GM19035 (cell line): ENCODE measurements around the gene MALRD1.

ENCODE experiments used
- ATAC-seq: cut with Tn5 transposase; IDR thresholded peaks from one replicate; pipeline ENCODE4 v1.9.1; 2021; ENCODE audit not compliant: unreplicated experiment

MALRD1 gene

GRCh38 chr10:19107406-19107805 is 58.8 kb downstream of the MALRD1 start:
- ATAC-seq, result no peak

- ATAC-seq, result no peak
These were observed 63.1 kb downstream of the MALRD1 start for GRCh38 chr10:19111501-19112267.

DNA sequence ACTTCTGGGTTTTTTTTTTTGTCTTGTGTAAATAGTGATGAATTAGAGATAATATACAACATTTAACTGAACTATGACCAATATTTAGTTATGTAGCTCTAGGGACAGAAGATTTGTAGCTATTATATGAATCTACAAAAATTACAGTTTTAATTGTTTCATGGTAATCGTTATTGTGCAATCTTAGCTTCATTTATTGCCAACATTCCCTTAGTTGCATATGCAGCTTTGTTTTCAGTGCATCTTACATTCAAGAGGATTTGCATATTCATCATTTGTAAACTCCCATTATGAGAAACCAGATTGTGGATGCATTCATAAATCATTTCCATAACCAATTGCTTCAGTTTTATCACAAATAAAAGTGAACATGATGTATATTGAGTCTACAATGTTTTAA is 68.8 kb downstream of the MALRD1 start:
- ATAC-seq, result no peak

DNA sequence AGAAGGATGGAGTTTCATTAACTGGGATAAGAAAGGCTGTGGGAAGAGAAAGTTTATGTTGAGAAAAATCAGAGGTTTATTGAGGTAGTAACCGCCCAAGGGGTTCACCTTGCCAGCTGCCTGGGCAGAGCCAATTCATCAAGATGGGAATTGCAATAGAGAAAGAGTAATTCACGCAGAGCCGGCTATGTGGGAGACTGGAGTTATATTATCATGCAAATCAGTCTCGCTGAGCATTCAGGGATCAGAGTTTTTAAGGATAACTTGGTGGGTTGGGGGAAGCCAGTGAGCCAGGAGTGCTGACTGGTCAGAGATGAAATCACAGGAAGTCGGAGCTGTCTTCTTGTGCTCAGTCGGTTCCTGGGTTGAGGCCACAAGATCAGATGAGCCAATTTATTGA is 70.6 kb downstream of the MALRD1 start:
- no peak for ATAC-seq

DNA sequence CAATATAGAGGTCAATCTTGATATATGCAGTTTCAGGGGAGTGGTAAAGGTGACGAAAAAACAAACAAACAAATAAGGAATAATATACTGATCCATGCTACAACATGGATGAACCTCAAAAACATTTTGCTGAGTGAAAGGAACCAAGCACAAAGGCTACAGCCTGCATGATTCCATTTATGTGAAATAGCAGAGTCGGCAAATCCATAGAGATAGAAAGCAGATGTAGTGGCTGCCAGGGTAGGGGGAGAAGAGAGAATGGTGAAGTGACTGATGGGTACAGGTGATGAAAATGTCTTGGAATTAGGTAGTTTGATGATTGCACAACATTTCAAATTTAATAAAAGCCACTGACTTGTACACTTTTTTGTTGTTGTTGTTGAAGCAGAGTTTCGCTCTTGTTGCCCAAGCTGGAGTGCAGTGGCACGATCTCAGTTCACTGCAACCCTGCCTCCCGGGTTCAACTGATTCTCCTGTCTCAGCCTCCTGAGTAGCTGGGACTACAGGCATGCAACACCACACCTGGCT is 71.8 kb downstream of the MALRD1 start:
- ATAC-seq, result no peak

DNA sequence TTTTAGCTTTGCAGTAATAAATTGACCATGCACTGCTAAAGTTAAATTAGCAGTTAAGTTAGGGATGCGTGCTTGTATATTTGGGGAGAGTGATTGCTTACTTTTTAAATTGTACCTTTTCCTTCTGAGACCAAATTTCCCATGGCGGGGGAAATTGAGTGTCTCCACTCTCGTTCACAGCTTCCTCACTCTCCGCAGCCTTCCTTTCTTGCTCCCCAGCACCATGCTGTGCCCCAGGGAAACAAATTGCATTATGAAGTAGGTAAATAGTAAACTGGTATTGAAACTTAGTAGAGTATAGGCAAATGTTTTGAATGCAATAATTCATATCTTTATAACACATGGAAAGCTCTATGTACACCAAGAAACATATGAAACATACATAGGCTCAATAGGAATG is 85.4 kb downstream of the MALRD1 start:
- no peak for ATAC-seq

GRCh38 chr10:19142967-19143366 is 94.4 kb downstream of the MALRD1 start:
- ATAC-seq, result no peak

- no peak for ATAC-seq
These were observed 95.6 kb downstream of the MALRD1 start for GRCh38 chr10:19144206-19144605.

- no peak for ATAC-seq
These were observed 105.8 kb downstream of the MALRD1 start for GRCh38 chr10:19154375-19154774.

DNA sequence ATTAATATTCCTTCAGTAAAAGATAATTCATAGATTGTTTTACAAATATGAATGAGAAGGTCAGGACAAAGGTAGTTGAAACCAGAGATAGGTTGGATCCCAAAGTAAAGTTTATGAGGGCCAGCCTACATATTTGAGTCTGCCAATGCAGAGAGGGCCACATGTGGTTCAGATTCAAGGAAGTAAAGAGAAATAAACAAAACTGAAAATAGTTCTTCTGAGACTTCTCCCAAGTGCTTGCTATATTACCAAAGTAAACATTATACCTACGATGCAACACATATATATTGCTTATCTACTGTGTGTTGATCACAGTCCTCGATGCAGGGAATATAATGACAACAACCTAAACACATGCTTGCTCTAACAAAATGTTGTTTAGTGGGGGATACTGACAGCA is 109.8 kb downstream of the MALRD1 start:
- no peak for ATAC-seq

DNA sequence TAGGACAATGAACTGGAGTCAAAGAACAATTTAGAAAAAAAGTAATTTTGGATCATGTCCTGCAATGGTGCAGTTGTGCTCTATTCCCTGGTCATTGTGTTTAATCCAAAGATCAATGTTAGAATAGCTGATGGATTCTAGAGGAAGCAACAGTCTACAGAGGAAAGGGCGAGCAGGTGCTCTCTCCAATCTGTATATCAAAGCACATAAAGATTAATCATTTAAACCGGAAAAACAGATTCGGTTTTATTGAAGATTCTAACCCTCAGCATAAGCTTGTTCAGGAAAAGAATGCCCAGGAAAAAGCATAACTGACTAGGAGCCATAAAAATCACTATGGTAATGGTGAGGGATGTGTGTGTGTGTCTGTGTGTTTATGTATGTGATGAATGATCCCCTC is 110.3 kb downstream of the MALRD1 start:
- no peak for ATAC-seq

- ATAC-seq, result no peak
These were observed 115.9 kb downstream of the MALRD1 start for GRCh38 chr10:19164461-19164860.

GRCh38 chr10:19168584-19168983 is 120.0 kb downstream of the MALRD1 start:
- ATAC-seq, result no peak

- ATAC-seq, result no peak
These were observed 120.4 kb downstream of the MALRD1 start for GRCh38 chr10:19169041-19169440.

DNA sequence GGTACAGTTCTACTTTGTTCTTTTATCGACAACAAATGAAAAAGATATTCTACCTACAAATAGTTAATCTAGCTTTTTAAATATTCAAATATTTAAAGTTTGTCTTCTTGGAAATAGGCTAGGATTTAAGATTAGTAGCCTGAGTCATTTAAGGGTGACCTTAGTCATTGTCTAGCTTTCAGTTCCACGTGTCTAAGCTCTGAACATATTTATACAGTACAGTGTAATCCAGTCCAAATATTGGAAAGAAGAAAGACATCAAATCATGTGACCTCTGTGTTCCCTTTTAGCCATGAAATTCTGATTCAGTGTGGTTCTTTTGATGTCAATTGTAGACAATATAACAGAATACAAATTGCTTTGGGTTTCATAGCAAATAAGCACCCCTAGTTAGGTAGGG is 121.1 kb downstream of the MALRD1 start:
- ATAC-seq, result no peak

DNA sequence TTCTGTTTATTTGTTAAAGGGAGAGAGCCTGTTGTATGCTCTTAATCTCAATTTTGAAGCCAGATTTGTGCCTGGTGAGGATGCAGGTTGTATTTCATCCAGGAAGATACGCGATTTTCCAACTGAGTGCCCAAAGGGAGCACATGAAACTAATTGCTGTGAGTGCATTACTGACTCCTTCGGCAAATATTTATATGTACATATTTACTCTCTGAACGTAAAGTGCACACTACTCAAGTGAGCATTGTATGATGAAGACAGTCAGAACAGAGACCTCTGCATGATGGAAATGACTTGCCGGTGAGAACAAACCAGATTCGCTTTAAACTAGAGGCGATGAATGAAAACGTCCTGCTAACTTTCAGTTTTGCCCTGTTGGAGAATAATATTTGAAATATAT is 130.1 kb downstream of the MALRD1 start:
- no peak for ATAC-seq

GRCh38 chr10:19184891-19185290 is 136.3 kb downstream of the MALRD1 start:
- no peak for ATAC-seq

DNA sequence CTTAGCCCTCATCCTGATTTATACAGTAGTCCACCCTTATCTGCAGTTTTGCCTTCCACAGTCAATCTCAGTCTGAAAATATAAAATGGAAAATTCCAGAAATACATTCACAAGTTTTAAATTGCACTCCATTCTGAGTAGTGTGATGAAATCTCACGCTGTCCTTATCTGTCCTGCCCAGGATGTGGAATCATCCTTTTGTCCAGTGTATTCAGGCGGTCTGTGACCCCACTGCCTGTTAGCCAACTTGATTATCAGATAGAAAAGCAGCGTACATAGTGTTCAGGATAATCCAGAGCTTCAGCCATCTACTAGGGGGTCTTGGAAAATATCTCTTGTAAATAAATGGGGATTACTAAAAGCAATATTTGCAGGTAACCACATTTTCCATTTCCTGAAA is 146.3 kb downstream of the MALRD1 start:
- ATAC-seq, result no peak

DNA sequence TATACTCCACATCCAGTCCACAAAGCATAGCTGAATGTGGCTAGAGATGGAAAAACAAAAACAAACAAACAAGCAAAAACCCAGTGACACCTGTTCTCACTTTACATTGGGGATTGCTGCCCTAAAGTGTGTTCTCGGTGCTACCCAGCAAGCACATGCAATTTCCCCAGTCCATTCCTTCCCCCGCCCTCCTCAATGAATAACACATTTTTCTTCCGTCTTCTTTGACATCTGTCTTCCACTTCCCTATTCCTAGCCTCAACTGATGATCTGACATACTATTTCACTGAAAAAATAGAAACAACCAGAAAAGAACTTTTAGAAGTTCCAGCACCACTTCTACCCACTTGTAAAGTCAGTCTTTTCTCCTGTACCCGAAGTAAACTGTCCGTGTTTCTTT is 147.1 kb downstream of the MALRD1 start:
- no peak for ATAC-seq

DNA sequence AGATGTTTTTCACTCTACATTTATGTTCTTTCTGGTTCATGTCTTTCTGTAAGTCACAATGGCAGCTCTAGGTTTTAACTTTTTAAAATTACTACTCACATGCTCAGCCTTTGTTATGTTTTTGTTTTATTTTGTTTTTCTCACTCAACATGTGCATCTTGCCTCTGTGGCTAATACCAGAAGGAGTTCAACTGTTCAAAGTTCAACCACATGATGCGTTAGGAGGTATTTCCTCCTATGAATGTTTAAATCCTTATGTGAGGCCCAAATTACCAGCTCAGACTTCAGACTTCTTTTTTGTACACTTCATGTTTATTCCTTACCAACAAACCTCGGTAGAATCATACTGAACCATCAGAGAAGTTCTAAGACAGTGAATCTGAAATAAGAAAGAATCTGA is 151.6 kb downstream of the MALRD1 start:
- ATAC-seq, result no peak

- no peak for ATAC-seq
These were observed 155.8 kb downstream of the MALRD1 start for GRCh38 chr10:19204246-19204917.

DNA sequence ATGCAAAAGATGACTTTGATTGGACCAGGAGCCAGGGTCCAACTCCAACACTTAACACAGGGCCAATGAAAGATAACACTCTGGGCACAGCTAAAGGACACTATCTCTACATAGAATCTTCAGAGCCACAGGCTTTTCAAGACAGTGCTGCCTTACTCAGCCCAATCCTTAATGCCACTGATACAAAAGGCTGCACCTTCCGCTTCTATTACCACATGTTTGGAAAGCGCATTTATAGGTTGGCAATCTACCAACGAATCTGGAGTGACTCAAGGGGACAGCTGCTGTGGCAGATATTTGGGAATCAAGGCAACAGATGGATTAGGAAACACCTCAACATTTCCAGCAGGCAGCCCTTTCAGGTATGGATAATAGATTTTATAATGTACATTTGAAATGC is 160.7 kb downstream of the MALRD1 start:
- no peak for ATAC-seq
